Neural progenitor cell (in vitro differentiated cells): ENCODE results near the gene ZNF331.
"Not testable (repeated sequence)": the region's sequence is repeated elsewhere in the genome, so short reads cannot be mapped to it uniquely, and the experiment has no call there.

ENCODE experiments used
- EZH2 ChIP-seq: fragments of 200-600 bp; sonication (generic); IDR thresholded peaks from 2 replicates; pipeline ENCODE4 v1.6.1; 2017; ENCODE audit warnings: antibody characterized with exemption, mild to moderate bottlenecking, moderate library complexity
- EZH2phosphoT487 ChIP-seq: fragments of 200-600 bp; sonication (generic); IDR thresholded peaks from 2 replicates; pipeline ENCODE4 v1.6.1; 2017; ENCODE audit warnings: antibody characterized with exemption
- TF ChIP-seq, protein P1 (sequence below): fragments of 200-600 bp; sonication (generic); IDR thresholded peaks from 2 replicates; pipeline ENCODE4 v1.5.1; 2017; ENCODE audit warnings: antibody characterized with exemption, mild to moderate bottlenecking

DNA sequence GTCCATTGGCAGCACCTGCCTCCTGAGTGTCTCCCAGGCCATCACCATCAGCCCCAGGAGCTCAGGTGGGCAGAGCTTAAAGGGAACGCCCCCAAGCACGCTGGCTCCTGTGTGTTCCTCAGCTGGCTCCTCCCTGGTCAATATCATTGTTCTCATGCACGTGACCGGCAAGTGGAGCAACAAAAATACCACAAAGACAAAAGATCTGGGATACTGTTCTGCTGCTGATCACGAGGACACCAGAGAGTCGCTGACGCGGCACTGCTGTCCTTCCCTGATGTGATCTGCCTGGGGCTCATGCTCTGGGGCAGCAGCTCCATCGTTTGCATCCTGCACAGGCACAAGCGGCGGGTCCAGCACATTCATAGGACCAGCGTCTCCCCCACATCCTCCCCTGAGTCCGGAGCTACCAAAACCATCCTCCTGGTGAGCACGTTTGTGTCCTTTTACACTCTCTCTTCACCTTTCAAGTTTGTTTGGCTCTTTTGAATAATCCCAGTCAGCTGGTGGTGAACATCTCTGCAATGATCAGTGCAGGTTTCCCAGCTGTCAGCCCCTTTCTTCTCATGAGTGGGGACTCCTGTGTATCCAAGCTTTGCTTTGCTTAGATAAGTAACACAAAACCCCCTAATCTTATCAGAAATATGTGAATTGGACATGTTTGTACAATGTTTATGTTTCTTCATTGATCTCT lies 34.1 kb upstream of the ZNF331 start:
- TF ChIP-seq, protein P1, sequence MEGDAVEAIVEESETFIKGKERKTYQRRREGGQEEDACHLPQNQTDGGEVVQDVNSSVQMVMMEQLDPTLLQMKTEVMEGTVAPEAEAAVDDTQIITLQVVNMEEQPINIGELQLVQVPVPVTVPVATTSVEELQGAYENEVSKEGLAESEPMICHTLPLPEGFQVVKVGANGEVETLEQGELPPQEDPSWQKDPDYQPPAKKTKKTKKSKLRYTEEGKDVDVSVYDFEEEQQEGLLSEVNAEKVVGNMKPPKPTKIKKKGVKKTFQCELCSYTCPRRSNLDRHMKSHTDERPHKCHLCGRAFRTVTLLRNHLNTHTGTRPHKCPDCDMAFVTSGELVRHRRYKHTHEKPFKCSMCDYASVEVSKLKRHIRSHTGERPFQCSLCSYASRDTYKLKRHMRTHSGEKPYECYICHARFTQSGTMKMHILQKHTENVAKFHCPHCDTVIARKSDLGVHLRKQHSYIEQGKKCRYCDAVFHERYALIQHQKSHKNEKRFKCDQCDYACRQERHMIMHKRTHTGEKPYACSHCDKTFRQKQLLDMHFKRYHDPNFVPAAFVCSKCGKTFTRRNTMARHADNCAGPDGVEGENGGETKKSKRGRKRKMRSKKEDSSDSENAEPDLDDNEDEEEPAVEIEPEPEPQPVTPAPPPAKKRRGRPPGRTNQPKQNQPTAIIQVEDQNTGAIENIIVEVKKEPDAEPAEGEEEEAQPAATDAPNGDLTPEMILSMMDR = not testable (repeated sequence)
- not testable (repeated sequence) for TF ChIP-seq EZH2phosphoT487, EZH2
